ENCODE measurements around the gene MCM5.
A peak's percentile ranks its signal among the peaks of the same experiment; 100 is the strongest.

Gene MCM5

DNA sequence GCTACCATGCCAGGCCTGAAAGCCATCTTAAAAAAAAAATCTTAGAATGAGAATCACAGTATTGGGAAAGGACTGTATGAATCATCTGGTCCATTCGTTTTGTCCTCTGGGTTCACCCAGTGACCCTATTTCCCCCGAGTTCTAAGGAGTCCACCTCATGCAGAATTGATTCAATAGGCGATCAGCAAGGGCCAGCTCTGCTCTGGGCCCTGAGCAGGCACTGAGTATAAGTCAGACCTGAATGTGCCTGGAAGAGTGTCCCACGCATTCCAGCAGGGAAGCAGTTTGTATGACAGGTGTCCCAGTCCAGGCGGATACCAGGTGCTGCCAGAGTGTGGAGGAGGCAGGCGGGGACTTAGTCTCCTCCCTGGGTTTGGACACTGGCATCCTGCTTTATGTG, 19.9 kb upstream of the MCM5 start:
- H3K9me3 ChIP-seq (ENCODE audit: control insufficient read depth in 1 of 2, low read length in 2 of 2): no peaks in the 10 kb centered on the region
- peak overlapping the region in 1 of 2 donors; percentile 74 for H3K4me3 ChIP-seq (ENCODE audit: low read depth in 1 of 2, low read length in 2 of 2)
- peaks cover 17 to 27% of the 10 kb centered on the region in 2 donors for H3K4me1 ChIP-seq (ENCODE audit: control insufficient read depth in 1 of 2, insufficient read depth in 2 of 2, low read length in 2 of 2)
- H3K27me3 ChIP-seq (ENCODE audit: low read depth, low read length): no peaks in the 10 kb centered on the region
- peaks cover 4 to 9% of the 10 kb centered on the region in 2 donors for H3K36me3 ChIP-seq (ENCODE audit: control insufficient read depth in 1 of 2, insufficient read depth in 2 of 2, low read length in 2 of 2)
- peak overlapping the region; percentile 51 for H3K27ac ChIP-seq (ENCODE audit: low read length)

DNA sequence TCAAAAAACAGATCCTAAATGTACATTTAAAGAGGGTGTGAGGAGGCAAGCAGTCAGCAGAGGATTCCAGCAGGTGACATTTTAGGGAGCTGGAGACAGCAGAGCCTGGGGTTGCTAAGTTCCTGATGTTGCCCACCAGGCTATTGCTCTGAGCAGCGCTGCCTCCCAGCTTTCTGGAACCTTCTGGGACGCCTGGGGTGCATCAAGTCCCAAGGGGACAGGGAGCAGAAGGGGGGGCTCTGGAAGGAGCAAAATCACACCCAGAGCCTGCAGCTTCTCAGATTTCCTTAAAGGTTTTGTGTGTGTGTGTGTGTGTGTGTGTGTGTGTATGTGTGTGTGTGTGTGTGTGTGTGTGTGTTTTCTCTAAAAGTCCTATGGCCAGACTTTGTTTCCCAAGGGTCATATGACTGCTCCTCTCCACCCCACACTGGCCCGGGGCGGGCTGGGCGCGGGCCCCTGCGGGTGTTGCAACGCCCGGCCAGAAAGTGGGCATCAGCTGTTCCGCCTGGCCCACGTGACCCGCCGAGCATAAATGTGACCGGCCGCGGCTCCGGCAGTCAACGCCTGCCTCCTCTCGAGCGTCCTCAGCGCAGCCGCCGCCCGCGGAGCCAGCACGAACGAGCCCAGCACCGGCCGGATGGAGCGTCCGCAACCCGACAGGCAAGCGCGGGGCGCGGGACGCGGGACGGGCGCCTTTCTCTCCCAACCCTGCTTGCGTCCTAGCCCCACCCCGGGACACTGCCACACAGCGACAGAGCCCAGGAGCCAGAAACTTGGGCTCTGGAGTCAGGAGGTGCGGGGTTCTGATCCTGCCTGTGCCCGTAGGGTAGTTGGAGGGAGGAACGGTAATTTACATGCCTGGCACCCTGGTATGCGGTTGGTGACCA, 19.2 kb upstream of the MCM5 start, which contains the start of gene HMOX1:
HMOX1 (plus strand) TSS at position 560 of the 887 bp plus-strand sequence; CDS start at position 638, 78 bp downstream.
- H3K27me3 ChIP-seq (ENCODE audit: low read depth, low read length): no peaks in the 10 kb centered on the region
- peaks cover 4 to 9% of the 10 kb centered on the region in 2 donors for H3K36me3 ChIP-seq (ENCODE audit: control insufficient read depth in 1 of 2, insufficient read depth in 2 of 2, low read length in 2 of 2)
- H3K4me3 ChIP-seq (ENCODE audit: low read depth in 1 of 2, low read length in 2 of 2): peak within 1 kb of the TSS; percentile 74 to 79
- peak within 1 kb of the TSS; percentile 79 for H3K27ac ChIP-seq (ENCODE audit: low read length)
- peaks cover 17 to 27% of the 10 kb centered on the region in 2 donors for H3K4me1 ChIP-seq (ENCODE audit: control insufficient read depth in 1 of 2, insufficient read depth in 2 of 2, low read length in 2 of 2)
- H3K9me3 ChIP-seq (ENCODE audit: control insufficient read depth in 1 of 2, low read length in 2 of 2): no peaks in the 10 kb centered on the region

DNA sequence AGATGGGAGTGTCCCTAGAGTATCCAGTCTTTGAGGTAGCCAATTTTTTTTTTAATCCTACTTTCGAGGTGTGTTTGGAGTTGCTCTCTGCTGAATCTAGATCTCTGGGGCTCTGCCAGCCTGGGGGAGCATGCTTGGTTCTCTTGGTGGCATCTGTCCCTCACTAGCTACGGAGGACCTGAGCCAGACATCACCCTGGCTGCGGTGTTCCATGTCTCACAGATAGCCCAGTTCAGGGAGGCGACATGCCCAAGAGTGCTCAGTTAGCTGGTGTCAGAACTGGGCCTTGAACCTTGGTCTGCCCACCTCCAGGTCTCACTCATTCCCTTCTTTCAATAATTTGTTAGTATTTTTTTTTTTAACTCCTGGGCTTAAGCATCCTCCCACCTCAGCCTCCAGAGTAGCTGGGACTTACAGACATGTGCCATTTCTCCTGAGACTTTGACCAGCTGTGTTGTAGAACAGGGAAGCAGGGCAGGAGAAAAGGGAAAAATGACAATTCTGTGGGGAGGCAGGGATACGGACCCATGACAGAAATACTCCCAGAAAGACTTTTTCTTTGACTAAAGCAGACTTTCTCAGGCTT, 18.4 kb upstream of the MCM5 start:
- Histone ChIP-seq H3K36me3 (ENCODE audit: control insufficient read depth in 1 of 2, insufficient read depth in 2 of 2, low read length in 2 of 2) (peaks cover 4 to 9% of the 10 kb centered on the region in 2 donors), H3K4me1 (ENCODE audit: control insufficient read depth in 1 of 2, insufficient read depth in 2 of 2, low read length in 2 of 2) (peaks cover 17 to 27% of the 10 kb centered on the region in 2 donors), H3K27ac (ENCODE audit: low read length) (peak overlapping the region; percentile 79), H3K4me3 (ENCODE audit: low read depth in 1 of 2, low read length in 2 of 2) (peak overlapping the region; percentile 74 to 79), H3K27me3 (ENCODE audit: low read depth, low read length) (no peaks in the 10 kb centered on the region), H3K9me3 (ENCODE audit: control insufficient read depth in 1 of 2, low read length in 2 of 2) (no peaks in the 10 kb centered on the region)

DNA sequence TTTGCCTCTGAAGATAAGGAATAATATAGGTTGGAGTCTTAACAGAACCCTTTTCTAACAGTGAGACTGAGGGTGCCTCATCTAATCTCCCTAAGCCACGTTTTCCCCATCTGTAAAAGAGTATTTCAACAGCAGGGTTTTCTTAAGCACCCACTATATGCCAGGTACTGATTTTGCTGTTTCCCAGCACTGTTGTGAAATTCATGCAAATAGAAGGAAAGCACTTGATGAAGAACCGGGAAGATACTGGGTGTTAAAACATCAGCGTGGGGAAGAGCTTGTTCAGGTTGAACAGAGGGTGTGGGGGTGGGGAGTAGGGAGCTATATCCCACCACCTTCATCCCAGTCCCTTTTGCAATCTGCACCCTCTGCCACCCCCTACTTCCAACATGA, 16.3 kb upstream of the MCM5 start:
- H3K27ac ChIP-seq (ENCODE audit: low read length): no peak overlapping the region
- peak overlapping the region; percentile 9 to 37 for H3K4me3 ChIP-seq (ENCODE audit: low read depth in 1 of 2, low read length in 2 of 2)
- peaks cover 16 to 20% of the 10 kb centered on the region in 2 donors for H3K36me3 ChIP-seq (ENCODE audit: control insufficient read depth in 1 of 2, insufficient read depth in 2 of 2, low read length in 2 of 2)

DNA sequence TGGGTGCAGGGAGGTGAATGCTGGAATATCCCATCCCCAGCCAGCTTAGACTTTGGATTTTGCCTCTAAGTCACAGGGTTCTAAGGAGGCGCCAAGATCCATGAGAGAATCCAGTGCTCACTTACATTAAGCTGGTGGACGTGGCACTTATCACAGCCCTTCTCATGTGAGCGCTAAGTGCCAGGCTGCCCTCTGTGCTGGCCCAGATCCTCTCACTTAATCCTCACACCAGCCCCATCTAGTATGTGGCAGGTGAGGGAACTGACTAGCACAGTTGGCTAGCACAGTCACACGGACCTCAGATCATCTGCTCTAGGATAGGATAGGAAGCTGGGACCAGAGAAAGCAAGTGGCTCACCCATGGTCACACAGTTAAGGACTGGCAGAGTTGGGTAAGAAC, 15.4 kb upstream of the MCM5 start:
- no peaks in the 10 kb centered on the region for H3K27me3 ChIP-seq (ENCODE audit: low read depth, low read length)
- peaks cover 0 to 19% of the 10 kb centered on the region in 2 donors for H3K4me1 ChIP-seq (ENCODE audit: control insufficient read depth in 1 of 2, insufficient read depth in 2 of 2, low read length in 2 of 2)
- peaks cover 16 to 20% of the 10 kb centered on the region in 2 donors for H3K36me3 ChIP-seq (ENCODE audit: control insufficient read depth in 1 of 2, insufficient read depth in 2 of 2, low read length in 2 of 2)
- H3K4me3 ChIP-seq (ENCODE audit: low read depth in 1 of 2, low read length in 2 of 2): no peak overlapping the region
- no peaks in the 10 kb centered on the region for H3K9me3 ChIP-seq (ENCODE audit: control insufficient read depth in 1 of 2, low read length in 2 of 2)
- no peak overlapping the region for H3K27ac ChIP-seq (ENCODE audit: low read length)

More for the DNA sequence above, 16.3 kb upstream of the MCM5 start:
- Histone ChIP-seq H3K9me3 (ENCODE audit: control insufficient read depth in 1 of 2, low read length in 2 of 2) (no peaks in the 10 kb centered on the region), H3K4me1 (ENCODE audit: control insufficient read depth in 1 of 2, insufficient read depth in 2 of 2, low read length in 2 of 2) (peaks cover under 1 to 19% of the 10 kb centered on the region in 2 donors), H3K27me3 (ENCODE audit: low read depth, low read length) (no peaks in the 10 kb centered on the region)

DNA sequence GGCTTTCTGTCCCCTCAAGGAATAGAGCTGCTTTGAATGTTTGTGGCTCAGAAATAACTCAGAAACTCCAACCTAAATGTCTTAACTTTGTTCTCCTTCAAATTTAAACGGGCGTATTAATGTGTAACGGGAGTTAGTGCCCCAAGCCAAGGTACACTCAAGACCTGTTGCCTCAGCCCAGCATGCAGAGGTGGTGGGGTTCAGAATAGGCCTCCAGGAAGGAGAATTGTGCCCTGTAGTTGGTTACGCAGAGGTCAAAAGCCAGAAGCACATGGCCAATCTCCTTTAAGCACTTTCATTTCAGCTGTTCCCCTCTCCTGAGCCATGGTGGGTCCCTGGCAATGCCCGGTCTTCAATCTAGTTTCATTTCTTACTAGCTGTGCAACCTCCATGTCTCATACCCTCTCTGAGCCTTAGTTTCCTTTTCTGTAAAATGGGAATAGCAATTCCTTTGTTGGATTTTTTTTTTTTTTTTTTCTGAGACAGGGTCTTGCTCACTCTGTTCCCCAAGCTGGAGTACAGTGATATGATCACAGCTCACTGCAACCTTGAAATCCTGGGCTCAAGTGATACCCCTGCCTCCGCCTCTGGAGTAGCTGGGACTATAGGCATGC, 14.9 kb upstream of the MCM5 start:
- no peaks in the 10 kb centered on the region for H3K9me3 ChIP-seq (ENCODE audit: control insufficient read depth in 1 of 2, low read length in 2 of 2)
- H3K27me3 ChIP-seq (ENCODE audit: low read depth, low read length): no peaks in the 10 kb centered on the region
- H3K4me3 ChIP-seq (ENCODE audit: low read depth in 1 of 2, low read length in 2 of 2): no peak overlapping the region
- no peak overlapping the region for H3K27ac ChIP-seq (ENCODE audit: low read length)
- H3K4me1 ChIP-seq (ENCODE audit: control insufficient read depth in 1 of 2, insufficient read depth in 2 of 2, low read length in 2 of 2): peaks cover 0 to 18% of the 10 kb centered on the region in 2 donors
- H3K36me3 ChIP-seq (ENCODE audit: control insufficient read depth in 1 of 2, insufficient read depth in 2 of 2, low read length in 2 of 2): peaks cover 16 to 20% of the 10 kb centered on the region in 2 donors

DNA sequence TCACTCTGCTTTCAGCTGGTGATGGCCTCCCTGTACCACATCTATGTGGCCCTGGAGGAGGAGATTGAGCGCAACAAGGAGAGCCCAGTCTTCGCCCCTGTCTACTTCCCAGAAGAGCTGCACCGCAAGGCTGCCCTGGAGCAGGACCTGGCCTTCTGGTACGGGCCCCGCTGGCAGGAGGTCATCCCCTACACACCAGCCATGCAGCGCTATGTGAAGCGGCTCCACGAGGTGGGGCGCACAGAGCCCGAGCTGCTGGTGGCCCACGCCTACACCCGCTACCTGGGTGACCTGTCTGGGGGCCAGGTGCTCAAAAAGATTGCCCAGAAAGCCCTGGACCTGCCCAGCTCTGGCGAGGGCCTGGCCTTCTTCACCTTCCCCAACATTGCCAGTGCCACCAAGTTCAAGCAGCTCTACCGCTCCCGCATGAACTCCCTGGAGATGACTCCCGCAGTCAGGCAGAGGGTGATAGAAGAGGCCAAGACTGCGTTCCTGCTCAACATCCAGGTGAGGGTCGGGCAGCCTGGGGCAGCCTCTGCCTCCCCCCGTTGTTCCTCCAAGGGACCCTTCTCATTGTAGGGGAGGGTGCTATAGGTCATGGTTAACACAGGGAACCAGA, 13.2 kb upstream of the MCM5 start:
- Histone ChIP-seq H3K4me1 (ENCODE audit: control insufficient read depth in 1 of 2, insufficient read depth in 2 of 2, low read length in 2 of 2) (peaks cover 0 to 4% of the 10 kb centered on the region in 2 donors), H3K36me3 (ENCODE audit: control insufficient read depth in 1 of 2, insufficient read depth in 2 of 2, low read length in 2 of 2) (peaks cover 20 to 22% of the 10 kb centered on the region in 2 donors), H3K27ac (ENCODE audit: low read length) (no peak overlapping the region)

DNA sequence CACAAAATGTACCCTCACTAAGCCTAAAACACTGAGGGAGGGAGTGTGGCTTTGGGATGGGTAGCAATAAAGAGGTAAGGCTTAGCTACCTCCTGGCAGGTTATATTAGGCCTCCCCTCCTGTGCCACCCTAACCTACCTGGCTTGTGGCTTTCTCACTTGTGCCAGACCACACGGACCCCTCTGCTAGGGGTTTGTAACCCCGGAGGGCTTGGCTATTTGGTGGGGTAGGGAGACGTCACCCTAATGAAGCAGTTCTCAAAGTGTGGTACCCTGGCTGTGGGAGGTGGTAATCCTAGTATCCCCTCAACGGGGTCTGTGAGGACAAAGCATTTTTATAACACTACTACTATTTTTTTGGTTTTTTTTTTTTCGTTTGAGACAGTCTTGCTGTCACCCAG, 9.0 kb upstream of the MCM5 start:
- Histone ChIP-seq H3K36me3 (ENCODE audit: control insufficient read depth in 1 of 2, insufficient read depth in 2 of 2, low read length in 2 of 2) (peaks cover 16 to 18% of the 10 kb centered on the region in 2 donors), H3K9me3 (ENCODE audit: control insufficient read depth in 1 of 2, low read length in 2 of 2) (no peaks in the 10 kb centered on the region), H3K27me3 (ENCODE audit: low read depth, low read length) (no peaks in the 10 kb centered on the region), H3K4me3 (ENCODE audit: low read depth in 1 of 2, low read length in 2 of 2) (no peak overlapping the region), H3K27ac (ENCODE audit: low read length) (no peak overlapping the region), H3K4me1 (ENCODE audit: control insufficient read depth in 1 of 2, insufficient read depth in 2 of 2, low read length in 2 of 2) (no peaks in the 10 kb centered on the region)

More for the DNA sequence above, 13.2 kb upstream of the MCM5 start:
- Histone ChIP-seq H3K27me3 (ENCODE audit: low read depth, low read length) (no peaks in the 10 kb centered on the region), H3K9me3 (ENCODE audit: control insufficient read depth in 1 of 2, low read length in 2 of 2) (no peaks in the 10 kb centered on the region), H3K4me3 (ENCODE audit: low read depth in 1 of 2, low read length in 2 of 2) (no peak overlapping the region)

DNA sequence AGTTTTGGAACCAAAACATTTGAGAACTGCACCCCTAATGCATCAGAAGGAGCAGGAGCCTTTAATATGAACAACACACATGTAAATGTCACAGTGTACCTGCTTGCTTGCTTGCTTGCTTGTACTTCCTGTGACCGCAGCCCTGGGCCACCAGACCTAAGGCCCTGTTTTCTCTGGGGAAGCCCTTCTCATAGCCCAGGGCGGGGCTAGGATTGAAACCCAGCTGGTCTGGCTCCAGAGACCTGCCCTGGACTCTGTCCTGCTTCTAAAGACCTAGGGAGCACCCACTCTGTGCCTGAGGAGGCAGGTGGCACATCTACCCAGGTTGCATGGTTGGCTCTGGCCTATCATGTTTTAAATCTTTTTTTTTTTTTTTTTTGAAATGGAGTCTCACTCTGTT, 7.6 kb upstream of the MCM5 start:
- Histone ChIP-seq H3K4me1 (ENCODE audit: control insufficient read depth in 1 of 2, insufficient read depth in 2 of 2, low read length in 2 of 2) (no peaks in the 10 kb centered on the region), H3K36me3 (ENCODE audit: control insufficient read depth in 1 of 2, insufficient read depth in 2 of 2, low read length in 2 of 2) (peaks cover 8 to 10% of the 10 kb centered on the region in 2 donors), H3K4me3 (ENCODE audit: low read depth in 1 of 2, low read length in 2 of 2) (no peak overlapping the region), H3K27ac (ENCODE audit: low read length) (no peak overlapping the region), H3K9me3 (ENCODE audit: control insufficient read depth in 1 of 2, low read length in 2 of 2) (no peaks in the 10 kb centered on the region), H3K27me3 (ENCODE audit: low read depth, low read length) (no peaks in the 10 kb centered on the region)

DNA sequence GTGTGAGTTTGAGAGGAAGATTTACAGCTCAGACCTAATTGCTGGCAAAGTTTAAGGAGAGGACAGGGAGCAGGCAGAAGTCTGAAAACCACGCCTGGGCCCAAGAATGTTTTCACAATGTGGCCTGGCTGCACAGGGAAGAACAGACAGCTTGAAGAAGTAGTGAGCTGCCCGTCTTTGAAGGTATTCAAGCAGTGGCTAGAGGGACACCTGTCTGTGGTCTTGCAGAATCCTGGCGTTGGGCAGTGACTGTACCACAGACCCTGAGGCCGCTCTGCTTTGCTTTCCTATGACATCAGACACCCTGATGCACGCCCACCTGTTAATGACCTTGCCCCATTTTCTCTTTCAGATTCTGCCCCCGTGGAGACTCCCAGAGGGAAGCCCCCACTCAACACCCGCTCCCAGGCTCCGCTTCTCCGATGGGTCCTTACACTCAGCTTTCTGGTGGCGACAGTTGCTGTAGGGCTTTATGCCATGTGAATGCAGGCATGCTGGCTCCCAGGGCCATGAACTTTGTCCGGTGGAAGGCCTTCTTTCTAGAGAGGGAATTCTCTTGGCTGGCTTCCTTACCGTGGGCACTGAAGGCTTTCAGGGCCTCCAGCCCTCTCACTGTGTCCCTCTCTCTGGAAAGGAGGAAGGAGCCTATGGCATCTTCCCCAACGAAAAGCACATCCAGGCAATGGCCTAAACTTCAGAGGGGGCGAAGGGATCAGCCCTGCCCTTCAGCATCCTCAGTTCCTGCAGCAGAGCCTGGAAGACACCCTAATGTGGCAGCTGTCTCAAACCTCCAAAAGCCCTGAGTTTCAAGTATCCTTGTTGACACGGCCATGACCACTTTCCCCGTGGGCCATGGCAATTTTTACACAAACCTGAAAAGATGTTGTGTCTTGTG, 6.6 kb upstream of the MCM5 start:
- no peaks in the 10 kb centered on the region for H3K4me1 ChIP-seq (ENCODE audit: control insufficient read depth in 1 of 2, insufficient read depth in 2 of 2, low read length in 2 of 2)
- H3K27ac ChIP-seq (ENCODE audit: low read length): no peak overlapping the region

More for the DNA sequence above, 6.6 kb upstream of the MCM5 start:
- Histone ChIP-seq H3K27me3 (ENCODE audit: low read depth, low read length) (no peaks in the 10 kb centered on the region), H3K9me3 (ENCODE audit: control insufficient read depth in 1 of 2, low read length in 2 of 2) (no peaks in the 10 kb centered on the region), H3K4me3 (ENCODE audit: low read depth in 1 of 2, low read length in 2 of 2) (no peak overlapping the region), H3K36me3 (ENCODE audit: control insufficient read depth in 1 of 2, insufficient read depth in 2 of 2, low read length in 2 of 2) (peaks cover 4 to 6% of the 10 kb centered on the region in 2 donors)

Data from muscle layer of duodenum (tissue), 2 donors.